Small intestine (tissue), 16 donors: ENCODE measurements around the gene ALG14. TPM values are rescaled to one million over a fixed set of nuclear protein-coding genes. Genes with fewer than 3 reads are reported as not detected.
A peak's percentile ranks its signal among the peaks of the same experiment; 100 is the strongest.

Experiments used
- DNase-seq, 2 donors: peaks; one replicate each; pipeline versions ENCODE4 v3.0.0 to v3.0.0-alpha.2; 2013
- FAIRE-seq: peaks from 2 replicates; lab custom pipeline; 2012; peaks lifted over from hg19 to GRCh38; lab: Jason Lieb, UNC
- H3K27ac ChIP-seq, 3 donors: one replicate each; pipeline ENCODE4 v1.5.1; 2013; ENCODE audit warnings: low read length in 2 of 3, mild to moderate bottlenecking in 2 of 3, control low read depth in 1 of 3, inconsistent platforms in 1 of 3, low read depth in 1 of 3, moderate library complexity in 1 of 3
- H3K27me3 ChIP-seq, 3 donors: one replicate each; pipeline ENCODE4 v1.6.1; 2013; ENCODE audit warnings: low read length in 3 of 3, inconsistent platforms in 1 of 3; ENCODE audit not compliant: control insufficient read depth in 3 of 3, insufficient read depth in 3 of 3
- H3K36me3 ChIP-seq, 3 donors: one replicate each; pipeline ENCODE4 v1.6.1; 2013; ENCODE audit warnings: low read length in 3 of 3, inconsistent platforms in 1 of 3, low read depth in 1 of 3, mild to moderate bottlenecking in 1 of 3, moderate library complexity in 1 of 3; ENCODE audit not compliant: control insufficient read depth in 3 of 3, insufficient read depth in 2 of 3
- H3K4me1 ChIP-seq, 3 donors: one replicate each; pipeline ENCODE4 v1.6.1; 2013; ENCODE audit warnings: low read length in 2 of 3, inconsistent platforms in 1 of 3, low read depth in 1 of 3, mild to moderate bottlenecking in 1 of 3, moderate library complexity in 1 of 3; ENCODE audit not compliant: control insufficient read depth in 3 of 3, insufficient read depth in 2 of 3
- H3K4me3 ChIP-seq, 3 donors: one replicate each; pipeline ENCODE4 v1.5.1; 2013; ENCODE audit warnings: low read length in 3 of 3, control low read depth in 1 of 3, inconsistent platforms in 1 of 3, low read depth in 1 of 3, mild to moderate bottlenecking in 1 of 3, moderate library complexity in 1 of 3
- H3K9me3 ChIP-seq, 2 donors: one replicate each; pipeline ENCODE4 v1.6.1; 2013; ENCODE audit warnings: low read depth in 1 of 2, low read length in 1 of 2; ENCODE audit not compliant: control insufficient read depth in 2 of 2, insufficient read depth in 1 of 2
- WGBS, 3 donors: extraction: QIAGEN DNeasy Blood & Tissue Kit; methylation state at CpG; one replicate each; pipeline ENCODE4 v1.1.7; 2013; 5-methylcytosine and 5-hydroxymethylcytosine counted together
- long read RNA-seq, 10 donors: transcript quantifications; one replicate each; lab custom pipeline, GENCODE V29; 2026
- polyA plus RNA-seq, 4 donors: library from polyadenylated mRNA; stranded (reverse) in 3 of 4; unstranded in 1 of 4; fragments of 200-250 nt in 3 of 4; fragments of 120-200 nt in 1 of 4; gene quantifications; one replicate each; pipeline versions ENCODE4 v1.2.1 to v1.2.3, GENCODE V29; 2013
- donor health status: healthy with polysubstance abuse.
- donor health status: control.
- donor health status: control.
- donor health status: Bipolar disorder and iron deficiency.
- donor health status: healthy.

ALG14 gene
- polyA plus RNA-seq = 1 to 10 TPM; 1.1 to 8.3 (median 2.2) TPM
- long read RNA-seq, donor 1 = 0 reads
- long read RNA-seq, donor 2 = 0 reads
- long read RNA-seq, donor 3, full-length matches to known transcripts = 9 of 9 reads
- long read RNA-seq, donor 3, partial matches to known transcripts = 0 of 9 reads
- long read RNA-seq, donor 3, other reads (novel, unspliced or antisense) = 0 of 9 reads
- long read RNA-seq, donor 4 = 0 reads
- long read RNA-seq, donor 5, full-length matches to known transcripts = 2 of 2 reads
- long read RNA-seq, donor 5, partial matches to known transcripts = 0 of 2 reads
- long read RNA-seq, donor 5, other reads (novel, unspliced or antisense) = 0 of 2 reads
- long read RNA-seq, donor 6, full-length matches to known transcripts = 10 of 10 reads
- long read RNA-seq, donor 6, partial matches to known transcripts = 0 of 10 reads
- long read RNA-seq, donor 6, other reads (novel, unspliced or antisense) = 0 of 10 reads
- long read RNA-seq, donor 7 = 0 reads
- long read RNA-seq, donor 8, full-length matches to known transcripts = 2 of 2 reads
- long read RNA-seq, donor 8, partial matches to known transcripts = 0 of 2 reads
- long read RNA-seq, donor 8, other reads (novel, unspliced or antisense) = 0 of 2 reads
- long read RNA-seq, donor 9, full-length matches to known transcripts = 1 of 1 reads
- long read RNA-seq, donor 9, partial matches to known transcripts = 0 of 1 reads
- long read RNA-seq, donor 9, other reads (novel, unspliced or antisense) = 0 of 1 reads
- long read RNA-seq, donor 10, full-length matches to known transcripts = 17 of 17 reads
- long read RNA-seq, donor 10, partial matches to known transcripts = 0 of 17 reads
- long read RNA-seq, donor 10, other reads (novel, unspliced or antisense) = 0 of 17 reads

- no peak for FAIRE-seq
- Histone ChIP-seq H3K4me3 (peak within 1 kb of the TSS; percentile 62 to 74 (median 67)), H3K9me3 (no peaks in the 10 kb centered on the region), H3K36me3 (peaks cover 0 to 2% (median 0%) of the 10 kb centered on the region in 3 donors), H3K27me3 (no peaks in the 10 kb centered on the region), H3K27ac (peak within 1 kb of the TSS; percentile 71 to 95 (median 89)), H3K4me1 (peaks cover 4 to 25% (median 8%) of the 10 kb centered on the region in 3 donors)
- 0 to 1% (median 1%) methylated on average over 53 of the region's 53 CpGs for WGBS, 3 donors
- DNase-seq = peak; percentile 97 to 99
Observed at GRCh38 chr1:95072532-95073419, at the start of gene ALG14. Gene ALG14 (minus strand): TSS chr1:95072951. CDS start chr1:95072898, 53 bp downstream.

GRCh38 chr1:95122151-95122697 lies 49.5 kb upstream of the ALG14 start:
- no peak overlapping the region for H3K4me3 ChIP-seq
- WGBS, 3 donors = 13 to 58% (median 33%) methylated on average over 8 of the region's 8 CpGs
- H3K27ac ChIP-seq = peak overlapping the region in 2 of 3 donors; percentile 29 to 43
- H3K4me1 ChIP-seq = peaks cover 0 to 6% (median 3%) of the 10 kb centered on the region in 3 donors
- DNase-seq (peak; percentile 50 to 83), FAIRE-seq (no peak)
- peaks cover 0 to 3% (median 0%) of the 10 kb centered on the region in 3 donors for H3K27me3 ChIP-seq
- no peaks in the 10 kb centered on the region for H3K36me3 ChIP-seq
- no peaks in the 10 kb centered on the region for H3K9me3 ChIP-seq

GRCh38 chr1:95119273-95119672 lies 46.5 kb upstream of the ALG14 start:
- H3K4me3 ChIP-seq = no peak overlapping the region
- DNase-seq = no peak
- no peaks in the 10 kb centered on the region for H3K36me3 ChIP-seq
- peaks cover 0 to 6% (median 3%) of the 10 kb centered on the region in 3 donors for H3K4me1 ChIP-seq
- no peak overlapping the region for H3K27ac ChIP-seq
- no peak for FAIRE-seq
- H3K9me3 ChIP-seq = no peaks in the 10 kb centered on the region
- peaks cover 0 to 3% (median 0%) of the 10 kb centered on the region in 3 donors for H3K27me3 ChIP-seq

- Histone ChIP-seq H3K27me3 (peaks cover 0 to 3% (median 0%) of the 10 kb centered on the region in 3 donors), H3K27ac (no peak overlapping the region), H3K36me3 (no peaks in the 10 kb centered on the region), H3K4me1 (peaks cover 0 to 6% (median 3%) of the 10 kb centered on the region in 3 donors), H3K9me3 (no peaks in the 10 kb centered on the region), H3K4me3 (no peak overlapping the region)
- WGBS, 3 donors = 85 to 94% (median 86%) methylated on average over 6 of the region's 6 CpGs
- DNase-seq (no peak), FAIRE-seq (no peak)
Observed at GRCh38 chr1:95118710-95119109, 46.0 kb upstream of the ALG14 start.

- FAIRE-seq (no peak), DNase-seq (peak in 1 of 2 donors; percentile 19)
- Histone ChIP-seq H3K36me3 (no peaks in the 10 kb centered on the region), H3K27ac (peak overlapping the region in 1 of 3 donors; percentile 20), H3K9me3 (no peaks in the 10 kb centered on the region), H3K27me3 (peaks cover 0 to 3% (median 0%) of the 10 kb centered on the region in 3 donors), H3K4me1 (peaks cover 0 to 6% (median 3%) of the 10 kb centered on the region in 3 donors), H3K4me3 (peak overlapping the region; percentile 59 to 78 (median 74))
- 9 to 18% (median 12%) methylated on average over 10 of the region's 10 CpGs for WGBS, 3 donors
Observed at GRCh38 chr1:95118067-95118499, 45.3 kb upstream of the ALG14 start.

- 0 to 1% (median 1%) methylated on average over 70 to 108 of the region's 108 CpGs for WGBS, 3 donors
- H3K4me3 ChIP-seq = peak within 1 kb of the TSS; percentile 61 to 78 (median 74)
- no peaks in the 10 kb centered on the region for H3K9me3 ChIP-seq
- FAIRE-seq (no peak), DNase-seq (peak; percentile 63 to 85)
- peak within 1 kb of the TSS; percentile 41 to 81 (median 70) for H3K27ac ChIP-seq
- H3K4me1 ChIP-seq = peaks cover 0 to 5% (median 3%) of the 10 kb centered on the region in 3 donors
- H3K36me3 ChIP-seq = no peaks in the 10 kb centered on the region
- H3K27me3 ChIP-seq = peaks cover 0 to 3% (median 0%) of the 10 kb centered on the region in 3 donors
Observed at GRCh38 chr1:95117207-95118066, 44.7 kb upstream of the ALG14 start, which contains the start of gene TLCD4. Gene TLCD4 (plus strand): TSS chr1:95117355. CDS start chr1:95143902, 26,547 bp downstream.
